H1 (cell line): ENCODE measurements around the gene DISP3. TPM values are rescaled to one million over a fixed set of nuclear protein-coding genes. Genes with fewer than 3 reads are reported as not detected.

Experiments used
- CHD1 ChIP-seq: IDR thresholded peaks from 2 replicates; pipeline ENCODE4 v1.6.1; 2012; ENCODE audit warnings: low read depth, low read length, improper control_type of control experiment
- CREB1 ChIP-seq: IDR thresholded peaks from 2 replicates; pipeline ENCODE4 v1.6.1; 2012; ENCODE audit warnings: inconsistent platforms
- JUND ChIP-seq: IDR thresholded peaks from 2 replicates; pipeline ENCODE4 v1.6.1; 2011; ENCODE audit warnings: mild to moderate bottlenecking, improper control_type of control experiment, low read length
- MAX ChIP-seq: IDR thresholded peaks from 2 replicates; pipeline ENCODE4 v1.6.1; 2012; ENCODE audit warnings: inconsistent platforms
- SAP30 ChIP-seq: fragments of 300-600 bp; sonication (generic); IDR thresholded peaks from 2 replicates; pipeline ENCODE4 v1.7.1; 2012; ENCODE audit warnings: low read length, moderate library complexity, mild to moderate bottlenecking, inconsistent platforms; ENCODE audit not compliant: insufficient read depth, insufficient replicate concordance
- SP4 ChIP-seq: IDR thresholded peaks from 2 replicates; pipeline ENCODE4 v1.6.1; 2012; ENCODE audit warnings: low read length, inconsistent platforms
- TBP ChIP-seq: IDR thresholded peaks from 2 replicates; pipeline ENCODE4 v1.6.1; 2011; ENCODE audit warnings: low read depth, low read length, improper control_type of control experiment
- polyA plus RNA-seq, 7 experiments: library from polyadenylated mRNA; depleted of rRNA in 3 of 7; stranded (reverse) in 5 of 7; unstranded in 2 of 7; fragments of >200 nt in 5 of 7; fragments of 200-250 nt in 2 of 7; gene quantifications; 1 replicate in 5 of 7; 2 replicates in 1 of 7; 4 replicates in 1 of 7; pipeline versions ENCODE4 v1.2.1 to v1.2.3, GENCODE V29; 2011 to 2013; ENCODE audit warnings: missing spikeins in 2 of 7, mixed read lengths in 2 of 7
- total RNA-seq: library from RNA; stranded (reverse); fragmentation: NEBNext Ultra II Directional; extraction: Animal tissue kit (Norgen Biotek cat#: 25700); gene quantifications from 2 replicates; pipeline ENCODE4 v1.2.1, GENCODE V29; 2021

DISP3 gene
- total and polyA plus RNA-seq, 2 of the 8 experiments (the other 6 are each of a cell fraction or from before 2014, with no cell fraction given) = 3.4 to 4.6 TPM

- TF ChIP-seq MAX (no peak), CREB1 (no peak), SAP30 (no peak), SP4 (no peak), CHD1 (no peak), TBP (no peak), JUND (no peak)
Measured at GRCh38 chr1:11528611-11529261, 49.8 kb downstream of the DISP3 start (continued).
